Caco-2 (cell line): ENCODE results near the gene STRN3. TPM values are rescaled to one million over a fixed set of nuclear protein-coding genes. Genes with fewer than 3 reads are reported as not detected.

Source experiments
- BruUV-seq: library from RNA; stranded (reverse); fragments of 400-500 nt; replicated peaks from 2 replicates; lab custom pipeline; 2021; lab: Mats Ljungman, UMichigan
- CTCF ChIA-PET: fragments of 300-600 bp; sonication (Branson Sonifier 250); formaldehyde crosslinking; loops from one replicate; lab custom pipeline; 2022; ENCODE audit warnings: antibody characterized with exemption; lab: Charles Lee
- POLR2A ChIA-PET: fragments of 300-600 bp; sonication (Branson Sonifier 250); formaldehyde crosslinking; loops from one replicate; lab custom pipeline; 2022; ENCODE audit warnings: antibody characterized with exemption; lab: Charles Lee
- DNase-seq, 2 experiments: peaks; one replicate each; pipeline versions ENCODE4 v3.0.0 to v3.0.0-alpha.2; 2020 to 2022
- H3K27me3 ChIP-seq: replicated peaks from 2 replicates; pipeline ENCODE4 v1.6.0; 2011; ENCODE audit warnings: low read length; ENCODE audit not compliant: control insufficient read depth, insufficient read depth
- H3K36me3 ChIP-seq: 2 replicates; pipeline ENCODE4 v1.5.1; 2011; ENCODE audit warnings: low read length; ENCODE audit not compliant: control insufficient read depth, insufficient read depth
- H3K4me1 ChIP-seq: fragments of 250-450 bp; sonication (Bioruptor Pico); 2 replicates; pipeline ENCODE4 v1.5.1; 2020; ENCODE audit warnings: mild to moderate bottlenecking
- H3K4me3 ChIP-seq: 2 replicates; pipeline ENCODE4 v1.5.1; 2011; ENCODE audit warnings: low read depth, mild to moderate bottlenecking, control low read depth, low read length
- H3K9me3 ChIP-seq: fragments of 250-450 bp; sonication (Bioruptor Pico); 2 replicates; pipeline ENCODE4 v1.5.1; 2020; ENCODE audit warnings: mild to moderate bottlenecking, moderate library complexity
- H3K27ac Mint-ChIP-seq: one replicate; pipeline ENCODE4 v1.8.0; 2022; ENCODE audit warnings: mixed read lengths; ENCODE audit not compliant: unreplicated experiment
- H3K27me3 Mint-ChIP-seq: one replicate; pipeline ENCODE4 v1.8.0; 2022; ENCODE audit warnings: mixed read lengths; ENCODE audit not compliant: insufficient read depth, unreplicated experiment
- H3K36me3 Mint-ChIP-seq: one replicate; pipeline ENCODE4 v1.8.0; 2022; ENCODE audit warnings: mild to moderate bottlenecking, mixed read lengths; ENCODE audit not compliant: insufficient read depth, unreplicated experiment
- H3K4me1 Mint-ChIP-seq: one replicate; pipeline ENCODE4 v1.8.0; 2022; ENCODE audit warnings: low read depth, mixed read lengths; ENCODE audit not compliant: unreplicated experiment
- H3K4me3 Mint-ChIP-seq: one replicate; pipeline ENCODE4 v1.8.0; 2022; ENCODE audit warnings: mild to moderate bottlenecking, moderate library complexity, mixed read lengths; ENCODE audit not compliant: unreplicated experiment
- H3K9me3 Mint-ChIP-seq: one replicate; pipeline ENCODE4 v1.8.0; 2022; ENCODE audit warnings: mixed read lengths; ENCODE audit not compliant: unreplicated experiment
- intact Hi-C: fragments of 100-400 bp; cut with micrococcal nuclease; formaldehyde crosslinking; loops from one replicate; pipeline ENCODE4 v1.10.0; 2022; ENCODE audit not compliant: unreplicated experiment
- total RNA-seq: library from RNA; stranded (reverse); gene quantifications from 2 replicates; pipeline ENCODE4 v1.2.3, GENCODE V29; 2022
- TF ChIP-seq, protein P1 (sequence below), 2 experiments: fragments of 200-600 bp in 1 of 2; IDR thresholded peaks; 1 replicate in 1 of 2; 2 replicates in 1 of 2; pipeline versions ENCODE4 v1.5.1 to v1.8.0; 2011 to 2022; ENCODE audit warnings: antibody characterized with exemption in 1 of 2, control low read depth in 1 of 2, inconsistent platforms in 1 of 2, low read depth in 1 of 2, low read length in 1 of 2, mild to moderate bottlenecking in 1 of 2, moderate library complexity in 1 of 2; ENCODE audit not compliant: insufficient read depth in 1 of 2, severe bottlenecking in 1 of 2, unreplicated experiment in 1 of 2

STRN3 gene
- total RNA-seq, 1 experiment from 2014 or later = 38.0 TPM

- Histone ChIP-seq H3K4me3 (peak overlapping the region; percentile 88), H3K4me1 (peaks cover 23% of the 10 kb centered on the region), H3K36me3 (no peaks in the 10 kb centered on the region; the same call in 1 of the 2 replicates), H3K27me3 (no peaks in the 10 kb centered on the region), H3K9me3 (no peaks in the 10 kb centered on the region)
- CTCF ChIA-PET = no interaction called here
- Mint-ChIP-seq H3K27me3 (no peaks in the 10 kb centered on the region), H3K36me3 (peaks cover 14% of the 10 kb centered on the region), H3K4me3 (peak overlapping the region; percentile 100), H3K27ac (no peak overlapping the region), H3K9me3 (no peaks in the 10 kb centered on the region), H3K4me1 (peaks cover 28% of the 10 kb centered on the region)
- TF ChIP-seq, protein P1, sequence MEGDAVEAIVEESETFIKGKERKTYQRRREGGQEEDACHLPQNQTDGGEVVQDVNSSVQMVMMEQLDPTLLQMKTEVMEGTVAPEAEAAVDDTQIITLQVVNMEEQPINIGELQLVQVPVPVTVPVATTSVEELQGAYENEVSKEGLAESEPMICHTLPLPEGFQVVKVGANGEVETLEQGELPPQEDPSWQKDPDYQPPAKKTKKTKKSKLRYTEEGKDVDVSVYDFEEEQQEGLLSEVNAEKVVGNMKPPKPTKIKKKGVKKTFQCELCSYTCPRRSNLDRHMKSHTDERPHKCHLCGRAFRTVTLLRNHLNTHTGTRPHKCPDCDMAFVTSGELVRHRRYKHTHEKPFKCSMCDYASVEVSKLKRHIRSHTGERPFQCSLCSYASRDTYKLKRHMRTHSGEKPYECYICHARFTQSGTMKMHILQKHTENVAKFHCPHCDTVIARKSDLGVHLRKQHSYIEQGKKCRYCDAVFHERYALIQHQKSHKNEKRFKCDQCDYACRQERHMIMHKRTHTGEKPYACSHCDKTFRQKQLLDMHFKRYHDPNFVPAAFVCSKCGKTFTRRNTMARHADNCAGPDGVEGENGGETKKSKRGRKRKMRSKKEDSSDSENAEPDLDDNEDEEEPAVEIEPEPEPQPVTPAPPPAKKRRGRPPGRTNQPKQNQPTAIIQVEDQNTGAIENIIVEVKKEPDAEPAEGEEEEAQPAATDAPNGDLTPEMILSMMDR (IDR thresholded peaks at IDR 0.05; ENCODE audit: insufficient read depth in 1 of 2, low read depth in 1 of 2, low read length in 1 of 2, severe bottlenecking in 1 of 2, unreplicated experiment in 1 of 2) = no peak
- no peak for DNase-seq
- no TSS peak for BruUV-seq
- POLR2A ChIA-PET = no interaction called here
- intact Hi-C loops = loop anchor here (2.0 kb wide), 1 partner anchor 47 kb away; no protein-coding TSS in a partner anchor
Measured at GRCh38 chr14:31027847-31028246, 1.7 kb upstream of the STRN3 start.

DNA sequence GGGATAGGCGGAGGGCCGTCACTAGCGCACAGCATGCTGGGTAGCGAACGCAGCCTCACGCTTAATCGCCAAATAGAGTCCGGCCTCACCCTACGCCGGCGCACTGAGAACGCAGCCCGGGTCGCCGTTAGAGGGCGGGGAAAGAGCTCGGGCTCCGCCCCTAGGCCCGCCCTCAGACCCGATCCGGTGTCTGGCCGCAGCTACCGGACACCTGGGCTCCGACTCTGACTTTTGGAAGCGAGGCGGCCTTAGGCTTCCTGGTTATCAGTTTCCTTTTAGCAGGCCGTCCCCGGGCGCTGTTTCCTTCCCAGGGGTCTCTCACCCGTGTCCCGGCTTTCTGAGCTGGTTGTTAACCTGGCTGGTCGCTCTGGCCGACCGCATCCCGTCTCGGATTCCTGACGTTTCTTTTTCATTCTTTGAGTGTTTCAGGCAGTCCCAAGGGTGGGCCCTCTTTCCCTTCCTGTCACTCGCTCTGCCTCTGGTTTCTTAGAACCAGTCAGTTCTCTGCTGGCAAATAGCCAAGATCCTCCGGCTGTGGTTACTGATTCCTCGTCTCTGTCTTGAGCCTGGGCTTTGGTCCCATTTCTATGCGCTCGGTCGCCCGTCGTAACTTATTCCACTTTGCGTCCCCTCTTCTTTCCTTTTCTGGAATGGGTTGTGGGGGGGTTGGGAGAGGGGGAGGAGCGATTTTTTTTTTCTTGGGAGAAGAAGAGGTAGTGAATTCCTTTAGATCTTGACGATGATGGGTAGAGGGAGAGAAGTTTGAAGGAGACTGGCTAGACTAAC is 464 bp upstream of the STRN3 start:
- Histone ChIP-seq H3K36me3 (no peaks in the 10 kb centered on the region; the same call in 1 of the 2 replicates), H3K4me1 (peaks cover 11% of the 10 kb centered on the region)
- CTCF ChIA-PET = interaction anchor here (0.6 to 1.3 kb wide), 5 partner anchors 14 to 385 kb away, joined by 3 to 5 read pairs (median 4); no protein-coding TSS in a partner anchor

More for the DNA sequence above, 464 bp upstream of the STRN3 start:
- Mint-ChIP-seq H3K4me3 (peak overlapping the region; percentile 100), H3K36me3 (peaks cover 14% of the 10 kb centered on the region), H3K4me1 (peaks cover 21% of the 10 kb centered on the region), H3K27ac (peak overlapping the region; percentile 94), H3K9me3 (no peaks in the 10 kb centered on the region), H3K27me3 (no peaks in the 10 kb centered on the region)
- Histone ChIP-seq H3K9me3 (no peaks in the 10 kb centered on the region), H3K4me3 (peak overlapping the region; percentile 88), H3K27me3 (no peaks in the 10 kb centered on the region)
- BruUV-seq = no TSS peak
- peak; percentile 97 for DNase-seq
- POLR2A ChIA-PET = interaction anchor here (0.6 to 1.4 kb wide), 12 partner anchors 8 to 1059 kb away, joined by 3 to 6 read pairs (median 4); partner anchors contain the start of genes DTD2, HEATR5A and HECTD1
- TF ChIP-seq, protein P1 (IDR thresholded peaks at IDR 0.05; ENCODE audit: insufficient read depth in 1 of 2, low read depth in 1 of 2, low read length in 1 of 2, severe bottlenecking in 1 of 2, unreplicated experiment in 1 of 2) = no peak
- intact Hi-C loops = loop anchor here (1.0 to 2.0 kb wide), 2 partner anchors 46 to 56 kb away; no protein-coding TSS in a partner anchor
